K562 (cell line): Measurements from ENCODE around the gene ATRNL1. TPM values are rescaled to one million over a fixed set of nuclear protein-coding genes. Genes with fewer than 3 reads are reported as not detected.

Experiments used
- ATAC-seq: fragments of 200-7000 bp; cut with Tn5 transposase; 3 replicates; pipeline ENCODE4 v1.9.1; 2020; ENCODE audit warnings: moderate library complexity
- BruUV-seq: library from RNA; stranded (reverse); fragments of 400-500 nt; replicated peaks from 2 replicates; lab custom pipeline; 2021; lab: Mats Ljungman, UMichigan
- CTCF ChIA-PET: fragments of 300-600 bp; formaldehyde crosslinking; extraction: SDS; loops from one replicate; lab custom pipeline; 2021; ENCODE audit warnings: low intra/inter-chr PET ratio; lab: Yijun Ruan, JAX
- POLR2A ChIA-PET: fragments of 300-600, 350-650 bp; sonication (Branson Sonifier 250); formaldehyde crosslinking; extraction: SDS; loops from one replicate; lab custom pipeline; 2021; ENCODE audit warnings: antibody characterized with exemption, inconsistent platforms; lab: Yijun Ruan, JAX
- DNase-seq, 4 experiments: peaks; one replicate each; pipeline versions ENCODE4 v3.0.0 to v3.0.0-alpha.2; 2011 to 2018; ENCODE audit warnings: low spot score in 3 of 4, mixed read lengths in 3 of 4; ENCODE audit errors: extremely low read depth in 1 of 4
- FAIRE-seq: peaks from 2 replicates; lab custom pipeline; 2011; peaks lifted over from hg19 to GRCh38; lab: Jason Lieb, UNC
- H2AFZ ChIP-seq: 2 replicates; pipeline ENCODE4 v1.6.0; 2011; ENCODE audit warnings: low read depth, low read length, control low read depth, inconsistent platforms
- H3K27ac ChIP-seq: fragments of 200-600 bp; 3 replicates; pipeline ENCODE4 v1.8.0; 2011; ENCODE audit warnings: low read depth, mild to moderate bottlenecking, control low read depth, inconsistent platforms, low read length, moderate library complexity, mixed read lengths; ENCODE audit errors: extremely low read depth
- H3K27me3 ChIP-seq, 2 experiments: fragments of 300-600 bp in 1 of 2; 2 replicates in 1 of 2; 3 replicates in 1 of 2; pipeline versions ENCODE4 v1.6.0 to v1.8.0; 2011; ENCODE audit warnings: inconsistent platforms in 2 of 2, low read length in 2 of 2, mild to moderate bottlenecking in 1 of 2, mixed read lengths in 1 of 2, moderate library complexity in 1 of 2; ENCODE audit not compliant: control insufficient read depth in 2 of 2, insufficient read depth in 2 of 2
- H3K36me3 ChIP-seq: fragments of 300-600 bp; 3 replicates; pipeline ENCODE4 v1.8.0; 2011; ENCODE audit warnings: mild to moderate bottlenecking, low read length, inconsistent platforms; ENCODE audit not compliant: control insufficient read depth, insufficient read depth
- H3K4me1 ChIP-seq, 2 experiments: fragments of 200-600 bp in 1 of 2; replicated peaks in 1 of 2; 2 replicates in 1 of 2; 3 replicates in 1 of 2; pipeline versions ENCODE4 v1.5.1 to v1.8.0; 2011; ENCODE audit warnings: inconsistent platforms in 2 of 2, low read length in 2 of 2, mild to moderate bottlenecking in 1 of 2, mixed read lengths in 1 of 2, moderate library complexity in 1 of 2; ENCODE audit not compliant: control insufficient read depth in 2 of 2, insufficient read depth in 2 of 2
- H3K4me2 ChIP-seq: 2 replicates; pipeline ENCODE4 v1.6.1; 2011; ENCODE audit warnings: low read length, control low read depth, inconsistent platforms, mixed read lengths; ENCODE audit not compliant: insufficient read depth
- H3K4me3 ChIP-seq: fragments of 200-600 bp; sonication (generic), shearing (Covaris generic); 2 replicates; pipeline ENCODE4 v1.5.1; 2016; ENCODE audit warnings: control low read depth, inconsistent platforms
- H3K79me2 ChIP-seq: fragments of 200-600 bp; 3 replicates; pipeline ENCODE4 v1.8.0; 2011; ENCODE audit warnings: low read length, inconsistent platforms; ENCODE audit not compliant: control insufficient read depth, insufficient read depth
- H3K9ac ChIP-seq, 2 experiments: 2 replicates each; pipeline versions ENCODE4 v1.6.0 to v1.6.1; 2011; ENCODE audit warnings: low read depth in 2 of 2, low read length in 2 of 2, control low read depth in 1 of 2, inconsistent platforms in 1 of 2, mild to moderate bottlenecking in 1 of 2, mixed read lengths in 1 of 2; ENCODE audit not compliant: insufficient read depth in 1 of 2
- H3K9me1 ChIP-seq: one replicate; pipeline ENCODE4 v1.6.0; 2011; ENCODE audit warnings: inconsistent platforms, mild to moderate bottlenecking, low read length, moderate library complexity; ENCODE audit not compliant: control insufficient read depth, insufficient read depth
- H3K9me3 ChIP-seq: replicated peaks from 2 replicates; pipeline ENCODE4 v1.5.1; 2011; ENCODE audit warnings: low read depth, low read length, inconsistent platforms; ENCODE audit not compliant: control insufficient read depth, insufficient read depth
- H4K20me1 ChIP-seq: replicated peaks from 2 replicates; pipeline ENCODE4 v1.6.1; 2011; ENCODE audit warnings: low read length, inconsistent platforms, mixed read lengths; ENCODE audit not compliant: control insufficient read depth, insufficient read depth
- CEBPB ChIP-seq: fragments of 450-650 bp; IDR thresholded peaks from 2 replicates; pipeline ENCODE4 v1.6.1; 2016; ENCODE audit warnings: missing genetic modification characterization, missing compliant biosample characterization
- KAT2B ChIP-seq: IDR thresholded peaks from one replicate; pipeline ENCODE4 v1.6.1; 2012; ENCODE audit warnings: low read depth, mild to moderate bottlenecking, control low read depth, inconsistent platforms, low read length, moderate library complexity
- KLF16 ChIP-seq: IDR thresholded peaks from 2 replicates; pipeline ENCODE4 v1.6.1; 2016; ENCODE audit warnings: antibody characterized with exemption
- NFE2 ChIP-seq: IDR thresholded peaks from 2 replicates; pipeline ENCODE4 v1.6.1; 2014; ENCODE audit warnings: antibody characterized with exemption, low read depth
- NFXL1 ChIP-seq: fragments of 450-650 bp; formaldehyde crosslinking; IDR thresholded peaks from 2 replicates; pipeline ENCODE4 v1.4.0; 2021; ENCODE audit warnings: mild to moderate bottlenecking
- SMC3 ChIP-seq: conservative IDR thresholded peaks from 2 replicates; pipeline ENCODE4 v1.6.1; 2011; ENCODE audit warnings: low read depth, low read length, improper control_type of control experiment; ENCODE audit not compliant: insufficient read depth
- SRSF1 ChIP-seq: fragments of 200-400 bp; formaldehyde crosslinking; IDR thresholded peaks from 2 replicates; pipeline ENCODE4 v1.6.1; 2017; ENCODE audit warnings: mild to moderate bottlenecking, low read depth, low read length, moderate library complexity
- STAT5B ChIP-seq: fragments of 250-450 bp; sonication (Bioruptor Pico); IDR thresholded peaks from 2 replicates; pipeline ENCODE4 v1.8.0; 2021; ENCODE audit warnings: mild to moderate bottlenecking, inconsistent platforms
- TEAD2 ChIP-seq: fragments of 450-650 bp; IDR thresholded peaks from 2 replicates; pipeline ENCODE4 v1.6.1; 2016; ENCODE audit warnings: missing genetic modification characterization, control low read depth, missing compliant biosample characterization
- ZNF445 ChIP-seq: fragments of 250-450 bp; sonication (Bioruptor Pico); IDR thresholded peaks from 2 replicates; pipeline ENCODE4 v1.4.0; 2020; ENCODE audit warnings: low read depth, mild to moderate bottlenecking, moderate library complexity
- ZNF695 ChIP-seq: fragments of 450-650 bp; formaldehyde crosslinking; IDR thresholded peaks from 2 replicates; pipeline ENCODE4 v1.4.0; 2020; ENCODE audit warnings: mild to moderate bottlenecking, moderate library complexity
- ZNF766 ChIP-seq: fragments of 200-800 bp; sonication (Bioruptor generic); conservative IDR thresholded peaks from 2 replicates; pipeline ENCODE4 v1.6.1; 2016; ENCODE audit warnings: missing genetic modification characterization, missing compliant biosample characterization
- in situ Hi-C: fragments of 300-500 bp; cut with MboI; formaldehyde crosslinking; loops from 4 replicates; pipeline ENCODE4 v1.15.0; 2018; ENCODE audit warnings: inconsistent platforms, mixed read lengths
- intact Hi-C: fragments of 100-400 bp; cut with micrococcal nuclease; formaldehyde crosslinking; loops from 2 replicates; pipeline ENCODE4 v1.14.2; 2022
- polyA plus RNA-seq, 8 experiments: library from polyadenylated mRNA; depleted of rRNA in 4 of 8; stranded (reverse) in 5 of 8; unstranded in 3 of 8; fragments of >200 nt; fragmentation: Nextera tagmentation in 2 of 8; fragmentation: Illumina TruSeq in 1 of 8; extraction: Ambion mirVana in 2 of 8; extraction: Trizol in 1 of 8; gene quantifications; 2 replicates each; pipeline versions ENCODE4 v1.2.1 to v1.2.3, GENCODE V29; 2011 to 2014; ENCODE audit warnings: inconsistent platforms in 1 of 8, missing spikeins in 1 of 8
- total RNA-seq, 7 experiments: library from RNA; depleted of rRNA in 6 of 7; stranded (reverse); fragments of >200 nt in 6 of 7; fragmentation: Illumina TruSeq in 2 of 7; extraction: Trizol in 2 of 7; gene quantifications; 2 replicates each; pipeline versions ENCODE4 v1.2.1 to v1.2.3, GENCODE V29; 2011 to 2021; ENCODE audit warnings: low replicate concordance in 1 of 7
- TF ChIP-seq, protein P1 (sequence below): IDR thresholded peaks from 2 replicates; pipeline ENCODE4 v1.6.1; 2011; ENCODE audit warnings: borderline replicate concordance, low read depth, mild to moderate bottlenecking, moderate library complexity, low read length; ENCODE audit not compliant: insufficient read depth, poor library complexity, severe bottlenecking
- TF ChIP-seq, protein P2 (sequence below): fragments of 250-450 bp; sonication (Bioruptor Pico); IDR thresholded peaks from 2 replicates; pipeline ENCODE4 v1.9.0; 2021; ENCODE audit warnings: mild to moderate bottlenecking, inconsistent platforms
- TF ChIP-seq, protein P3 (sequence below): fragments of 450-650 bp; IDR thresholded peaks from 2 replicates; pipeline ENCODE4 v1.6.1; 2017; ENCODE audit warnings: antibody characterized with exemption, mild to moderate bottlenecking

Gene ATRNL1
- total and polyA plus RNA-seq, 9 of the 15 experiments (the other 6 are each of a cell fraction or from before 2014, with no cell fraction given): 0.18 TPM; not detected in 8

DNA sequence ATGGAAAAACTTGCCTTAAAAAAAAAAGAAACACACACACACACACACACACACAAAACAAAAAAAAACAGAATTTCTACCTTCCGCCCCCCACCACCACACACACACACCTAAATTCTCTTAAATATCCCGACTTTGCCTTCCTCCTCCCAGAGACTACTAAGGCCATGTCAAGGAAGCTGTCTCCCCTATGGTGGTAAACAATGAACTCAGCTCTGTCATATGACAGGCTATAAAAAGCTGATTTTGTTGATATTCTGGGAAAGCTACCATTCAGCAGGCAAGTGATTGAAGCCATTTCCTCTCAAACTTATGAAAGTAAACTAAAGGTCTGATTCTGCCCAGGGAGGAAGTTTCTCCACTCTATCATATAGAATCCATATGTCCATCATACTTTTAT, 708.8 kb downstream of the ATRNL1 start (continued):
- TF ChIP-seq SRSF1: no peak
- TF ChIP-seq ZNF445 (CRISPR knock-in tag): no peak
- no peak for TF ChIP-seq STAT5B (CRISPR knock-in tag)
- no peak for TF ChIP-seq KAT2B
- TF ChIP-seq, protein P1, sequence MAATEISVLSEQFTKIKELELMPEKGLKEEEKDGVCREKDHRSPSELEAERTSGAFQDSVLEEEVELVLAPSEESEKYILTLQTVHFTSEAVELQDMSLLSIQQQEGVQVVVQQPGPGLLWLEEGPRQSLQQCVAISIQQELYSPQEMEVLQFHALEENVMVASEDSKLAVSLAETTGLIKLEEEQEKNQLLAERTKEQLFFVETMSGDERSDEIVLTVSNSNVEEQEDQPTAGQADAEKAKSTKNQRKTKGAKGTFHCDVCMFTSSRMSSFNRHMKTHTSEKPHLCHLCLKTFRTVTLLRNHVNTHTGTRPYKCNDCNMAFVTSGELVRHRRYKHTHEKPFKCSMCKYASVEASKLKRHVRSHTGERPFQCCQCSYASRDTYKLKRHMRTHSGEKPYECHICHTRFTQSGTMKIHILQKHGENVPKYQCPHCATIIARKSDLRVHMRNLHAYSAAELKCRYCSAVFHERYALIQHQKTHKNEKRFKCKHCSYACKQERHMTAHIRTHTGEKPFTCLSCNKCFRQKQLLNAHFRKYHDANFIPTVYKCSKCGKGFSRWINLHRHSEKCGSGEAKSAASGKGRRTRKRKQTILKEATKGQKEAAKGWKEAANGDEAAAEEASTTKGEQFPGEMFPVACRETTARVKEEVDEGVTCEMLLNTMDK: no peak

DNA sequence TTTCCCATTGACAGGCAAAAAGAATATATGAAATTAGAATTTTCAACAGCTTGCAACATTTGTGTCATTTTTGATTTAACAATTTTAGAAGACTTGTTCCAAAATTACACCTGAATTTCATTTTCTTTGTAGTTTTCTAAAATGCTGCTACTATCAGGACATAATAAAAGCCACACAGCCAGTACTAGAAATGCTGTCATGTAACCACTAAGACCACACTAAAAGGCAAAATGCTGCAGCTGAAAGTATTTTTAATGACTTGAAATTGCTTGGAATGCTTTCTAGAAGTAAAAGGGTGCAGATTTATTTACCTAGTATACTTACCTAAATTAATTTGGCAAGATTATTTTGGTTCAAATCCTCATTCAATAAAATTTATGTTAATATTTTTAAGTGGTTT, 709.7 kb downstream of the ATRNL1 start:
- no peak overlapping the region for H3K9ac ChIP-seq
- H3K27ac ChIP-seq: no peak overlapping the region
- in situ Hi-C loops: no loop called here
- ChIA-PET CTCF (no interaction called here), POLR2A (no interaction called here)
- H3K4me3 ChIP-seq: no peak overlapping the region
- no peaks in the 10 kb centered on the region for H3K36me3 ChIP-seq
- DNase-seq: no peak
- no peaks in the 10 kb centered on the region for H3K4me1 ChIP-seq
- no peak overlapping the region for H2AFZ ChIP-seq
- intact Hi-C loops: no loop called here
- no TSS peak for BruUV-seq
- no peak for FAIRE-seq
- H3K9me3 ChIP-seq: no peaks in the 10 kb centered on the region
- no peak overlapping the region for H3K4me2 ChIP-seq
- no peaks in the 10 kb centered on the region for H4K20me1 ChIP-seq
- H3K9me1 ChIP-seq: no peaks in the 10 kb centered on the region
- no peak for ATAC-seq
- H3K27me3 ChIP-seq: no peaks in the 10 kb centered on the region
- no peaks in the 10 kb centered on the region for H3K79me2 ChIP-seq
- no peak for TF ChIP-seq SMC3
- TF ChIP-seq CEBPB (tag): no peak
- TF ChIP-seq ZNF766 (CRISPR knock-in tag): no peak
- TF ChIP-seq, protein P2, sequence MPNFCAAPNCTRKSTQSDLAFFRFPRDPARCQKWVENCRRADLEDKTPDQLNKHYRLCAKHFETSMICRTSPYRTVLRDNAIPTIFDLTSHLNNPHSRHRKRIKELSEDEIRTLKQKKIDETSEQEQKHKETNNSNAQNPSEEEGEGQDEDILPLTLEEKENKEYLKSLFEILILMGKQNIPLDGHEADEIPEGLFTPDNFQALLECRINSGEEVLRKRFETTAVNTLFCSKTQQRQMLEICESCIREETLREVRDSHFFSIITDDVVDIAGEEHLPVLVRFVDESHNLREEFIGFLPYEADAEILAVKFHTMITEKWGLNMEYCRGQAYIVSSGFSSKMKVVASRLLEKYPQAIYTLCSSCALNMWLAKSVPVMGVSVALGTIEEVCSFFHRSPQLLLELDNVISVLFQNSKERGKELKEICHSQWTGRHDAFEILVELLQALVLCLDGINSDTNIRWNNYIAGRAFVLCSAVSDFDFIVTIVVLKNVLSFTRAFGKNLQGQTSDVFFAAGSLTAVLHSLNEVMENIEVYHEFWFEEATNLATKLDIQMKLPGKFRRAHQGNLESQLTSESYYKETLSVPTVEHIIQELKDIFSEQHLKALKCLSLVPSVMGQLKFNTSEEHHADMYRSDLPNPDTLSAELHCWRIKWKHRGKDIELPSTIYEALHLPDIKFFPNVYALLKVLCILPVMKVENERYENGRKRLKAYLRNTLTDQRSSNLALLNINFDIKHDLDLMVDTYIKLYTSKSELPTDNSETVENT: no peak
- TF ChIP-seq, protein P3, sequence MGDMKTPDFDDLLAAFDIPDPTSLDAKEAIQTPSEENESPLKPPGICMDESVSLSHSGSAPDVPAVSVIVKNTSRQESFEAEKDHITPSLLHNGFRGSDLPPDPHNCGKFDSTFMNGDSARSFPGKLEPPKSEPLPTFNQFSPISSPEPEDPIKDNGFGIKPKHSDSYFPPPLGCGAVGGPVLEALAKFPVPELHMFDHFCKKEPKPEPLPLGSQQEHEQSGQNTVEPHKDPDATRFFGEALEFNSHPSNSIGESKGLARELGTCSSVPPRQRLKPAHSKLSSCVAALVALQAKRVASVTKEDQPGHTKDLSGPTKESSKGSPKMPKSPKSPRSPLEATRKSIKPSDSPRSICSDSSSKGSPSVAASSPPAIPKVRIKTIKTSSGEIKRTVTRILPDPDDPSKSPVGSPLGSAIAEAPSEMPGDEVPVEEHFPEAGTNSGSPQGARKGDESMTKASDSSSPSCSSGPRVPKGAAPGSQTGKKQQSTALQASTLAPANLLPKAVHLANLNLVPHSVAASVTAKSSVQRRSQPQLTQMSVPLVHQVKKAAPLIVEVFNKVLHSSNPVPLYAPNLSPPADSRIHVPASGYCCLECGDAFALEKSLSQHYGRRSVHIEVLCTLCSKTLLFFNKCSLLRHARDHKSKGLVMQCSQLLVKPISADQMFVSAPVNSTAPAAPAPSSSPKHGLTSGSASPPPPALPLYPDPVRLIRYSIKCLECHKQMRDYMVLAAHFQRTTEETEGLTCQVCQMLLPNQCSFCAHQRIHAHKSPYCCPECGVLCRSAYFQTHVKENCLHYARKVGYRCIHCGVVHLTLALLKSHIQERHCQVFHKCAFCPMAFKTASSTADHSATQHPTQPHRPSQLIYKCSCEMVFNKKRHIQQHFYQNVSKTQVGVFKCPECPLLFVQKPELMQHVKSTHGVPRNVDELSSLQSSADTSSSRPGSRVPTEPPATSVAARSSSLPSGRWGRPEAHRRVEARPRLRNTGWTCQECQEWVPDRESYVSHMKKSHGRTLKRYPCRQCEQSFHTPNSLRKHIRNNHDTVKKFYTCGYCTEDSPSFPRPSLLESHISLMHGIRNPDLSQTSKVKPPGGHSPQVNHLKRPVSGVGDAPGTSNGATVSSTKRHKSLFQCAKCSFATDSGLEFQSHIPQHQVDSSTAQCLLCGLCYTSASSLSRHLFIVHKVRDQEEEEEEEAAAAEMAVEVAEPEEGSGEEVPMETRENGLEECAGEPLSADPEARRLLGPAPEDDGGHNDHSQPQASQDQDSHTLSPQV: no peak
- no peak for TF ChIP-seq NFE2
- no peak for TF ChIP-seq TEAD2 (tag)
- TF ChIP-seq KLF16: no peak
- TF ChIP-seq NFXL1 (CRISPR knock-in tag): no peak
- no peak for TF ChIP-seq ZNF695 (CRISPR knock-in tag)
